CD4-positive, alpha-beta T cell treated with Interleukin-4 for 1 hour (primary cell): ENCODE measurements around the gene TMEM200B.
"Not testable (repeated sequence)": the region's sequence is repeated elsewhere in the genome, so short reads cannot be mapped to it uniquely, and the experiment has no call there.

ENCODE experiments used
- DNase-seq, 2 donors: peaks; one replicate each; pipeline ENCODE4 v3.0.0-alpha.2; 2020 to 2022

TMEM200B gene

GRCh38 chr1:29133861-29134694, 10.4 kb upstream of the TMEM200B start:
- no peak for DNase-seq

DNA sequence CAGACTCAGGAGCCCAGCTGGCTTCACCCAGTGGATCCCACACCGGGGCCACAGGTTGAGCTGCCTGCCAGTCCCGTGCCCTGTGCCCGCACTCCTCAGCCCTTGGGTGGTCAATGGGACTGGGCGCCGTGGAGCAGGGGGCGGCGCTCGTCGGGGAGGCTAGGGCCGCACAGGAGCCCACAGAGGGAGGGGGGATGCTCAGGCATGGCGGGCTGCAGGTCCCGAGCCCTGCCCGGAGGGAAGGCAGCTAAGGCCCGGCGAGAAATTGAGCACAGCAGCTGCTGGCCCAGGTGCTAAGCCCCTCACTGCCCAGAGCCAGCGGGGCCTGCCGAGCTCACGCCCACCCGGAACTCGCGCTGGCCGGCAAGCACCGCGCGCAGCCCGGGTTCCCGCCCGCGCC, 7.4 kb upstream of the TMEM200B start:
- not testable (repeated sequence) for DNase-seq

GRCh38 chr1:29129916-29130315, 6.2 kb upstream of the TMEM200B start:
- DNase-seq, result no peak

DNA sequence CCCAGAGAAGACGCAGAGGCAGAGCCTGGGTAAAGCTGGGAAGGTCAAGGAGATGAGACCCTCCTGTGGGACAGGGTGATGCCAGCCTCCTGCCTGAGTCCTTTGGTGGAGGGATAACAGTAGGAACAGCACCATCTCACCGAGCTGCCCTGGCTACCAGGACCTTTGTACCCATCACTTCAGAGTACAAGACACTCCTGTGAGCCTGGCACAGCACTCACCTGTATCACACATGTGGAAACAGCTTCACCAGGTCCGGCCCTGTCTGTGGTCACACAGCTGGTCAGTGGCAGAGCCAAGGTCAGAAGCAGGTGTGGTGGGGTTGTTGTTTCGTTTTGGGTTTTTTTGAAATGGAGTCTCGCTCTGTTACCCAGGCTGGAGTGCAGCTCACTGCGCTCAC, 5.0 kb upstream of the TMEM200B start:
- DNase-seq, result no peak

GRCh38 chr1:29126198-29126597, 2.5 kb upstream of the TMEM200B start:
- DNase-seq, result no peak

GRCh38 chr1:29125788-29126187, 2.1 kb upstream of the TMEM200B start:
- no peak for DNase-seq

GRCh38 chr1:29125237-29125641, 1.5 kb upstream of the TMEM200B start:
- DNase-seq, result no peak

- DNase-seq, result peak; percentile 24 to 45
These were observed 898 bp upstream of the TMEM200B start for GRCh38 chr1:29124366-29125236.

DNA sequence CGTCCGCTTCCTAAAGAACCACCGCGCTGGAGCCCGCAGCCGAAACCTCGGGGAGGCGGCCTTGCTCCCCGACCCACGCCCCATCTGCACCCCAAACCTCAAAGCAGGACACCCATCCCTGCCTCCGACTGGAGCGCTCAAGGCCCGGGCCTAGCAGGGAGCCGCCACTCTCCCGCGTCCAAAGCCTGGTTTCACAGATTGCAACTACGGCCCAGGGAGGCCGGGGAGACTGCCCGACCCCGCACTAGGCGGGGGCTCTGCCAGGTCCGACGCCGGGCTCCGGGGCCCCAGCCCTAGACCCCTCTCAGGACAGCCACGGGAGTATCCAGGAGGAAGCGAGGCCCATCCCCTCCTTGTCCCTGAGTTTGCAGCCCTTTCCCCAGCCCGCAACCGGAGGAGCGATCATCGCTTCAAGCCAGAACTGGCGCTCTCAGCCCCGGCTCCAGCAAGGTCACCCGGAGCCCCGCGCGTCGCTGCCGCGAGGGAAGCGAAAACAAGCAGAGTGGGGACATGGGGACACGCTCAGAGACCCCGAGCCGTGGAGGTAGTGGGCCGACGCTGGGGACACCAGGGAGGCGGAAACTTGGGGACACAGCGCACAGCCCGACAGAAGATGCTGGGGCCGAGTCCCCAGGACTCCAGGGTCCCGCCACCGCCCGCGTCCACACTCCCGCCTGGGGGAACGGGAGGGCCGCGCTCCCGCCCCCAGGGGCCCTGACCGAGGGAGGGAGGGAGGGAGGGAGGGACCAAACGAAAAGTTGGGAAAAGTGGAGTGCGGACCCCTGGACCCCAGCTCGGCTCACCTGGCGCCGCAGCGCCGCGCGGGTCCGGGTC, 433 bp downstream of the TMEM200B start:
- DNase-seq, result peak in 1 of 2 donors; percentile 19

DNA sequence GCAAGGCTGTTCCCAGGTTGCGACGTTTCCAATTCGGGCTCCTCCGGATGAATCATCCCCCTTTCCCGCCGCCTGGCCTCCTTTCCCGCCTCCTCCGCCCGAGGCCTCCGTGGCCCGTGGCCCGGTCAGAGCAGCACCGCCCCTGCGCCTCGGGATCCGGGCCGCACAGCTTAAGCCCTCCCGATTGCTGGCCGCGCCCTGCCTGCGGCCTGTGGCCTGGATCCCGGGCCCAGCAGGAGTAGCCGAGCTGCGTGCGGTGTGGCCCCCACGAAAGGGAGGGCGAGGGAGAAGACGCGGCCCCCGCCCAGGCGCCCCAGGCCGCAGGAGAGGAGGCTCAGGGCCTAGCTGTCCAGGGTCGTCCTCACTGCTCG, 1.0 kb downstream of the TMEM200B start:
- DNase-seq, result no peak

DNA sequence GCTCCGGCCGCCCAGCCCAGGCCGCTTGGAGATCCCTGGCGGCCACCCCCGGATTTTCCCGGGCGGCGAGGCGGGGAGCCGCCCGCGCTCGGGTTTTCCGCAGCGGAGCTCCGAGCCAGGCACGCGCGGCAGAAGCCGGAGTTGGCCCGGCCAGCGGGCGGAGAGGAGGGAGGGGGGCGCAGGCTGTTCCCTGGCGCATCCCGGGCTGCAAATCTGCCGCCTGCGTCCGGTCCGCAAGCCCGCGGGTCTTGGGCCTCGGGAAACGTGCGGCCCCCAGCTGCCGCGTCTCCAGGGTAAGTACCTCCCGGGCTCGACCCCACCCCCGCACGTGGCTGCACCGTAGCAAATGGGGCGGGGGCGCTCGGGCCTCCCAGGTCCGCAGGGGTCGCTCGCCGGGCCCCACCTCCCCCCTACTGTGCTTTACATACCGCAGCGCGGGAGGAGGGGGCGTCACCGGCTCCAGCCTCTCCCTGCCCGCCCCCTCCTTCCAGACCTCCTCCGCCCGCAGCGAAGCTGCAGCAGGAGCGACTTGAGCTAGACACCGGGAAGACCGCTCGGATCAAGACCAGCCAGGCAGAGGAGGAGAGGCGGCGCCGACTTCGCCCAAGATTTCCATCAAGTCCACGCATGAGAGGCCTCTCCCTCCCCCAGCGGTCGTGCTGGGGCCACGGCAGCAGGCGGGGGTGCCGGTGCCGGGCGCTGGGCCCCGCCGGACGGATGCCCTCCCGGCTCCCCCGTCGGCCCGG, 1.6 kb downstream of the TMEM200B start:
- DNase-seq, result peak in 1 of 2 donors; percentile 13

GRCh38 chr1:29121516-29121935, 2.2 kb downstream of the TMEM200B start:
- peak in 1 of 2 donors; percentile 7 for DNase-seq

DNA sequence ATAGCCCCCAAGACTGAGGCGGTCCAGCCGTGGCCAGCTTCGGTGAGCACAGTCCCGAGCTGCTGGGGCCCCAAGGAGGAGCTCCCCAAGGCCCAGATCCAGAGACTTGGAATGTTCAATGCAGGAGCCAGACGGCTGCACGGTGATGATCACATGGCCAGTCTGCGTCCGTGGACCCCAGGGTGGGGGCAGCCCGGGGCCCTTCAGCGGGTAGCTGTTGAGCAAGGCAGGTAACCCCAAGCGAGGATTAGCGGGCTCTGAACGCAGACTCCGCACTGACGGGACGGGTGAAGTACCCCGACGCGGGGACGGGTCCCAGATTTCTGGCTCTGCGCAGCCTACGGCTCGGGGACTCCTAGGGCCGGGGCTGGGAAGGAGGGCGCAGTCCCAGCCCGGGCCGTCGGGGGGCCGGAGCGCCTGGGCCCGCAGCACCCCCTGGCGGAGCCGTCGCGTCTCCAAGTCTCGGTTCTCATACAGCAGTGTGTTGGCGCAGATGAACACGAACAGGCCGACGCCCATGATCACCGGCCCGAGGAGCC, 2.7 kb downstream of the TMEM200B start:
- peak; percentile 66 for DNase-seq

- DNase-seq, result no peak
These were observed 3.3 kb downstream of the TMEM200B start for GRCh38 chr1:29120367-29120766.

DNA sequence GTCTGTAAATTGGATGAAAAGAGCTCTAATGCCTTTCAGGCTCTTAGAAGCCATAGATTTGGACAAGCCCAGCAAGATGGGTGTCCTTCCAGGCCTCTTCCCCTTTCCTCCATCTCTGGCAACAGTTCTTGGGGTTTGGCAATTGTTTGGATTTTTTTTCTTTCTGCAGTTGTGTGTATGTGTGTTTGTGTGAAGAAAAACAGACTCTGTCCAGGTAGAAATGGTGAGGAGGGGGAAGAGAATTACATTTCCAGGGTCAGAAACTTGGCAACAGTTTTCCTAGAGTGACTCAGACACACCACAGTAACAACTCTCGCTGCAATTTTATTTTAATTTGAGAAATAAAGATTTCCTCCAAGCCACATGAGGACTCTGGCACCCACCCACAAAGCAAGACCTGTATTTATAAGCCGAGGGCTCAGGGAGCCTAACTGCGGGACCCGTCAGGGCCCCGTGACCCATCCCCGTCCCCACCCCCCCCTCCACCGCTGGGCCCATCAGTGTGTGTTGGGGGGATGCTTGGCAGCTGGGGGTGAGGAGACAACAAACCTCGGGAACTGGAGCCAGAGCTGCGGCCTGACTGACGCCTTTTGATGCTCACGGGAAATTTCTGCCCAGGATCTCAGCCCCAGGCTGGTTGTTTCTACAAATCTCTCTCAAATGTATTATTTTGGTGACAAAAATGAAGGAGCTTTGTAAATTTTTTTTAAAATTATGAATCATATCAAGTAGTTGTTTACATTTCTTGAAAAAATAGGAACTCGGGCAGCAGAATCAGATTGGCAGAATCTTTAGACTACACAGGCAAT, 4.4 kb downstream of the TMEM200B start:
- DNase-seq, result no peak

DNA sequence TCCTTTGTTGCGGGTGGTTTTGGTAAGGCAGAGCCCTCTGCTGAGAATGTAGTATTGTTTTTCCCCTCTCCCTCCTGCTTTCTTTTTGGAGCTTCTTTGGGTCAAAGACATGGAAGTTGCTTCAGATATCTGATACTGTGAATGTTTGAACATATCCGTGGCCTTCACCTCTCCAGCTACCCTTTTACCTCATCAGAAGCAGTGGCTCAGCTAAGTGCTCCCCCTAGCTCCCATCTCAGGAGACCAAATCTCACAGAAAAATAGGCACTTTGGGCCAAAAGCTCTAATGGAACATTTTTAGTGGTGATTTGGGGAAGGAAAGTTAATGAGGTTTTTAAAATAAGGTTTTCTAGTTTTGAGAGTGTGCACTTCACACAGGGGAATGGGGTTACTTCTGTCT, 6.3 kb downstream of the TMEM200B start:
- DNase-seq, result no peak

- DNase-seq, result no peak
These were observed 9.0 kb downstream of the TMEM200B start for GRCh38 chr1:29114654-29115053.

DNA sequence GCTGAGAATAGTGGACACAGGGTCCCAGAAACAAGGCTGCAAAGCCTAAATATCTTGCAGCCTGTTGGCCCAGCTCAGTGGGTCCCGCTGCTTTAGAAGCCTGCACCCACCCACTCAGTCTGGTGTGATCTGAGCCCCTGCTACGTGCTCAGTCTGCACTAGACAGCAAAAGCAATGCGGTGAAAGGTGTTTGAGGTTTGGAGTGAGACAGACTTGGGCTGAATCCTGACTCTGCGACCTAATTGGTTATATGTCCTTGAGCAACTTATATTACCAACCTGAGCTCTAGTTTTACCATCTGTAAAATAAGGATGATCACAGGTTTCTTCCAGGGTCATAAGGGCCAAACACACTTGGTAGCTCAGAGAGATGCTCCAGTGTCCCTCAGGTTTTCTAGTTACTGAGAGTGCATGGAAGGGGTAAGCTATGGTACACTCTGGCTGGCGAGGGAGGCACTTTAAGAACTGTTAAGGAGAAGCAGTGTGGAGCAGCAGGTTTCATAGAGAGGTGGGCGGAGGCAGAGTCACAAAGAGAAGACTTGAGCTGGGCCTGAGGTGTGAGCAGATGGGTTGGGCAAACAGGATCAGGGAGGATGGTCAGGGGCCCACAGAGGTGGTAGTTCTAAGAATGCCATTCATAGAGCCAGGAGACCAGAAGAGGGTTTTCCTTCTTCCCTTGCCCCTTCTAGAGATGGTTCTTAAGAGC, 10.1 kb downstream of the TMEM200B start:
- no peak for DNase-seq

- DNase-seq, result no peak
These were observed 10.8 kb downstream of the TMEM200B start for GRCh38 chr1:29112705-29113412.

DNA sequence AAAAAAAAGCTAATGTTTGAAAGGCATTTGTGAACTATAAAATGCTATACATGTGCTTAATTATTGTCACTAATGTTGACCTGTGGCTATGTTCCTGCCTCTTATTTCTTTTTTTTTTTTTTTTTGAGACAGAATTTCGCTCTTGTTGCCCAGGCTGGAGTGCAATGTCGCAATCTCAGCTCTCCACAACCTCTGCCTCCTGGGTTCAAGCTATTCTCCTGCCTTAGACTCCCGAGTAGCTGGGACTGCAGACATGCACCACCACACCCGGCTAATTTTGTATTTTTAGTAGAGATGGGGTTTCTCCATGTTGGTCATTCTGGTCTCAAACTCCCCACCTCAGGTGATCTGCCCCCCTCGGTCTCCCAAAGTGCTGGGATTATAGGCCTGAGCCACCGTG, 15.7 kb downstream of the TMEM200B start:
- not testable (repeated sequence) for DNase-seq
